HG02610 (cell line): ENCODE measurements around the gene FRMD3.
A peak's percentile ranks its signal among the peaks of the same experiment; 100 is the strongest.

Experiments used
- ATAC-seq: cut with Tn5 transposase; IDR thresholded peaks from one replicate; pipeline ENCODE4 v1.9.1; 2021; ENCODE audit warnings: mild to moderate bottlenecking, moderate library complexity; ENCODE audit not compliant: unreplicated experiment

FRMD3 gene

DNA sequence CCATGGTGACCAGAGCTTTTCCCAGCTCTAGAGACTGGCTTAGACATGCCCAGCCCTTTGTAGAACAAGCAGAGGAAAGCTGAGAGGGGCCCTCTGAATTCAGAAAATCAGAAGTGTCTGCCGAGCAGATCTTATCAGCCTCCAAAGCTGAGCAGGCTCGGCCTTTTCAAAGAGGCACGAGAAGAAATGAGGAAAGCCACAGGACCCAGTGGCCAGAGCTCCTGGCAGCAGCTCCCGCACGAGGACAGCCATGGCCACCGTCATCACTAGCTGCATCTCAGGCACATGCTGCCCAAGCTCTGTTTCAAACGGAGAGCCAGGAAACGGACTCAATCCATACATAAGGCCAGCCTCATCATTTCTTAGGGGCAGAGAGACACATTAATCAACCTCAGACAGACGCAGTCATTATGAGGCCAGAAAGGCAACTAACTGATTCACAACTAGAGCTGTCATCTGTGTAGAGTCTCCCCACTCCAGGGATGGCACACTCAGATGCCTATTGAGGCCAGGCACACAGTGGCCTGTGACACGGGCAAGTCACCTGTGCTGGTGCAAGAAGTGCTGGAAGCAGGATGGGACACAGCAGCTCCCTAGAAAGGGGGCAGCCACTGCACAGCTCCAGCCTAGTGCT is 194.7 kb downstream of the FRMD3 start:
- no peak for ATAC-seq

DNA sequence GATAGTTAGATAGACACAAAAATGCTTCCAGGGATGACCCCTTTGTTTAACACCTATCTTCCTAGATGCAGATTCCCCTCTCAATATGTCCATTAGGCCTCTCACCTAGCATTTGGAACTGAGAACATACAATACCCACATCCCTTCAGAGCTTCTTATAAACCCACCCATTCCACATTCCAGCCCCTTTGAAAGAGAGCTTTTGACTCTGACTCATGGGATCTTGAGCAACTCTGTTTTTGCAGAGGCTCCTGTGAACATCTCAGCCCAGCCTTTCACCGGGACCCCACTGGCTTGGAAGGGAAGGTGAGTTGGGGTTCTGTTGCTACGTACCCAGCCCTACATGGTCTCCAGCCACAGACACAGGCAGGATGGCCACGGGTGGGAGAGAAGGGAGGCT is 195.5 kb downstream of the FRMD3 start:
- ATAC-seq, result no peak

DNA sequence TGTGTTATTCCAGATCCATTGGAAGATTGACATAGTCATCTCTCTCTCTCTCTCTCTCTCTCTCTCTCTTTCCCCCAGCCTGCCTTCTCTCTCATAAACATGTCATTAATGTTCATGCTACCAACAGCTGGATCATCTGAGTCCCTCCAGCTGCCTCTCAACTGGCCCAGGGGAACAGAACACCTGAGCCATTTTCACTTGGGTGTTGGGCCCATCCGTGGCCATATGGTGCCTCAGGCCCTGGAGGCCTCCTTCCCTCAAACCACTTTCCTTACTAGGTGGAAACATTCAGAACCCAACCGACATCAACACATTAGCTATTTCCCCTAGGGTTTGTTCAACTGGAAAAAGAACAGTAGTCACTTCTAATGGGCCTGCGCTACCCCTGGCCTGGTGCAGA is 196.2 kb downstream of the FRMD3 start:
- no peak for ATAC-seq

DNA sequence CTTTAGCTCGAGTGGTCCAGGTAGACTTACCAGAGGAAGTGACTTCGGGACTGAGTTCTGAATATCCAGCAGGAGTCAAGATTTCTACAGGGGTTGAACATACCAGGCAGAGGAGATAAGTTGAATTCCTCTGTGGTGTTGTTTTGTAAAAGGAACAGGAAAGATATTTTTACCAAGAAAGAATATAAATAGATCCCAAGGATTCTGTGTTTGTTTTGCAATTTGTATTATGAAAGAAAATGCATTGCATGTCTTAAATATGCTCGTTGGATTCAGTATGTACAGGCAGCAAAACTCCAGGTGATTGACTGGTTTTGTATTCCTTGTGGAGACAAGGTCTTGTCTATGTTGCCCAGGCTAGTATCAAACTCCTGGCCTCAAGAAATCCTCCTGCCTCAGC is 197.8 kb downstream of the FRMD3 start:
- ATAC-seq, result no peak

DNA sequence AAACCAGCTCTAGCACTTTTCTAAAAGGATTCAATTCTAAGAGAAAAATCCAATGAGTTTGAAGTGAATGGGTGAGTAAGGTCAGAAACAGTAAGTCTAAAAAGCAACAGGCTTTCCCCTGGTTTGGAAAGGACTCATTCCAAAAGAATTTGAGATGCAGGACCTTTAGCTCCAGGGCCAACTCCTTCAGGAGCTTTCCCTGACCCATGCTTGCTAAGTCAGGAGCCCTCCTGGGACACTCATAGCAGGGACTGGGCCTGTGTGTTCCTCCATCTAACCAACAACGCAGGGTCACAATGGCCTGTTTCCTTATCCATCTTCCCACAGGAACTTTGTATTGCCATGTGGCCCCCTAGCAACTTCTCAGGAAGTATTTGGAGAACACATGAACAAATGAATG is 198.8 kb downstream of the FRMD3 start:
- no peak for ATAC-seq

DNA sequence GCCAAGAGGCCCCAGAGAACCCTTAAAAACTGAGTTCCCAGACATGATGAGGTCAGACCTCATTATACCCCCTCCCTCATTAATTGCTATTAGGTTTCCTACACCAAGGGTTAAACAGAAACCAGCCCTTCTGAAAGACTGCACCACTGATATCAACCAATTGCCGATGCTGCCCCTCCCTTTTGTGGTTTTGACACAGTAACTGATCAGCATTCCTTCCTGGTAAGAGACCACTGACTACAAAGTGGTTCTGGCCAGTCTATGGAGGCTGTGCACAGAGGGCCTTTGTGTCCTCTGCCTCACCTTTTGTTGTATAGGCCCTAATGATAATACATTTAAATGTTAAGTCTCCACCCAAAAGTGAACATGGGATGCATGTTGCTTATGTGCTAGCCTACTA is 201.5 kb downstream of the FRMD3 start:
- ATAC-seq, result no peak

DNA sequence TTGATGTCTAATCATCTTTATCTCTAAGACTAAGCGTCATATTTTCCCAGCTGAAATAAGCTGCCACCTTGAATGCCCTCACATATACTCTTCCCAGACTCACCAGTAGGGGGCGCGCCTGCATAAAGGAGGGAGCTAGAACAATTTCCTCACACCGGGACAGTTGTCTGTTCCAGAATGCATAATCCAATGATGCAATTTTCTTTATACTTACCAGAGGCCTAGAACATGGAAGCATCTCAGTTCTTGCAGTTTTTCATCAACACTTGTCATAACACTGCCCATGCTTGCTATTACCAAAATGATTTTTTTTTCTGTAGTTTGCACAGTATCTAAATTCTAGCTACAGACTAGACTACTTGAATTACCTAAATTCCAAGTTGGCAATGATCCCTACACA is 203.9 kb downstream of the FRMD3 start:
- peak; percentile 69 for ATAC-seq

DNA sequence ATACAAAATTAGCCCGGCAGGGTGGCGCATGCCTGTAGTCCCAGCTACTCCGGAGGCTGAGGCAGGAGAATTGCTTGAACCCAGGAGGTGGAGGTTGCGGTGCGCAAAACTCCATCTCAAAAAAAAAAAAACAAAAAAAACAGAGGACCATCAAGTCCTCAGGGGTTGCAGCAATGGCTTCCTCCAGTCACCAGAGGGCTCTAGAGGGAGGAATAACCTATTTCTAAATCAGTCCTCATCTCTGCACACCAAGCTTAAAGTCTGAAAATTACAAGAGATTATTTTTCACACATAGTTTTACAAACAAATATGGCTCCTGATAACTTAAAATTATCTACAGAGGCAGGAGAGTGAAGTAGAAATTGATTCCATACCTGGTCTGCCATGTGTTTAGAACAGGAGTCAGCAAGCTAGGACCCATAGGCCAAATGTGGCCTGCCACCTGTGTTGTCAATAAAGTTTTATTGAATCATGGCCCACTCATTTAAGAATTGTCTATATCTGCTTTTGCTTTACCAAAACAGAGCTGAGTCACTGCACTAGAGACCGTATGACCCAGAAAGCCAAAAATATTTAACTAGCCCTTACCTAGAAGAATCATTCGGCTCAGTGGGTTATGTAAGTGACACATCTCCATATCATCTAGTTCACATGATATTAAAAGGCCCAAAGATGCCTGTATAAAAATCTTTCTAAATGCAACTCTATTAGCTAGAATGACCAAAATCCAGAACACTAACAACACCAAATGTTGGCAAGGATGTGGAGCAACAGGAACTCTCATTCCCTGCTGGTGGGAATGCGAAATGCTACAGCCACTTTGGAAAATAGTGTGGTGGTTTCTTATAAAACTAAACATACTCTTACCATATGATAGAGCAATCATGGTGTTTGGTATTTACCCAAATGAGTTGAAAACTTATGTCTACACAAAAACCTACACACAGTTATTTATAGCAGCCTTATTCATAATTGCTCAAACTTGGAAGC is 207.7 kb downstream of the FRMD3 start:
- no peak for ATAC-seq

DNA sequence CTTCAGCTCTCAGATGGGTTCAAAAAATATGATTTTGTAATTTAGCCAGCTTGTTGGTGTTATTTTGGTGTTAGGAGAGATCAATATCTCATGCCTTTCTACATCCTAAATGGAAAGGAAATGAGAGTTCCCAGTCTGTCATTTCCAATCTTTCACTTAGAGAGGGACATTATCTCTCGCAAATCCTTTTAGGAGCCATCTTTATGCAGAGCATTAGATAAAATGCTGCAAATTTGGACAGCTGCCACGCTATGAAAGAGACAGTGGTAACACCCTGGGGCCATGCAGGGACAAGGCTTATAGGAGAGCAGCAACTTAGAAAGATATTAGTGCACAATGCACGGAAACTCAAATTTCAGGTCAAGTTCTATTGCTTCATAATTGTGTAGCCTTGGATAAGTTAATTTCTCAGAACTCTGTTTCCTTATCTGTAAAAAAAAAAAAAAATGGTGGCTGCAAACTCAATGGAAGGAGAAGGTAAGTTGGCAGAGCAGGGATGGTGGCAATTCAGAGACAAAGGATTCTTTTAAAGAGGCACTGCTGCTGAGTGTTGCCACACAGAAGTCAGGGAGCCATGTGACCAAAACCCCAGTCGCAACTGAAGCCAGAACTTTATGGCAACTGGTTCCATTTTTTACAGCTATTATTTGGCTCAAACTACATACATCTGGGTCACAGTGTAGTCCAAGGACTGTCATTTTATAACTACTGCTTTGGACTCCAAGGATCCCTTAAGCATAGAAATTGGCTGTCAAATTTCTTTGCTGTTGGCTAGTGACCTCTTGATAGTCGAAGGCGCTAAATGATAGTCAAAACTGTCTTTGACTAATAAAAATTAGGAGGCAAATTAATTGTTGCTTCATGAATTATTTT is 210.2 kb downstream of the FRMD3 start:
- no peak for ATAC-seq

DNA sequence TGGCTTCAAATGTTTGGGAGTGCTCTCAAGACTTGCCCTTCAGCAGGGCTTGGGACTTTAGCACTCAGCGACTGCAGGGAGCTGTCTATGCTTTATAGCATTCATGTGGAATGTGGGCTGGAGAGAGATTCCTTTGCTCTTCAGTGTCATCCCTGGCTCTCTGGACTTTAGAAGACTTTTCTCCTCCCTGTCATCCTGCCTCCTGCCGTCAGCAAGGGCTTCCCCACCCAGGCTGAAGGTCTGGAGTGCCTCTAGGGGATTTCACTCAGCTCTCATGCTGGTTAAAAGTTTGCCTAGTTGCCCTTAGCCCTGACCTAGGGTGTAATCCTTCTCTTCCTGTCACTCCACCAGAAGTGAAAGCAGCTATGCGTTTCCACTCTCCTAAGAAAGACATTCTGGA is 210.9 kb downstream of the FRMD3 start:
- ATAC-seq, result no peak

DNA sequence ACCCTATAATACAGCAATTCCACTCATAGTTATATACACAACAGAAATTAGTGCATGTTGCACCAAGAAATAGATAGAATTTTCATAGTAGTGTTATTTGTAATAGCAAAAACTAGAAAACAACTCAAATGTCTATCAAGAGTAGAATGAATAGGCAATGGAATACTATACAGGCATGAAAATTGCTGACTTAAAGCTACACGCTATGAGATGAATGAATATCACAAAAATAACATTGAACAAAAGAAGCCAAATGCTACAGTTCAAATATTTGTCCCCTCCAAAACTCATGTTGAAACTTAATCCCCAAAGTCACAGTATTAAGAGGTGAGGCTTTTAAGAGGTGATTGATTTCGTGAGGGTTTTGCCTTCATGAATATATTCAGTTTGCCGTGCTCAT is 215.1 kb downstream of the FRMD3 start:
- ATAC-seq, result no peak

DNA sequence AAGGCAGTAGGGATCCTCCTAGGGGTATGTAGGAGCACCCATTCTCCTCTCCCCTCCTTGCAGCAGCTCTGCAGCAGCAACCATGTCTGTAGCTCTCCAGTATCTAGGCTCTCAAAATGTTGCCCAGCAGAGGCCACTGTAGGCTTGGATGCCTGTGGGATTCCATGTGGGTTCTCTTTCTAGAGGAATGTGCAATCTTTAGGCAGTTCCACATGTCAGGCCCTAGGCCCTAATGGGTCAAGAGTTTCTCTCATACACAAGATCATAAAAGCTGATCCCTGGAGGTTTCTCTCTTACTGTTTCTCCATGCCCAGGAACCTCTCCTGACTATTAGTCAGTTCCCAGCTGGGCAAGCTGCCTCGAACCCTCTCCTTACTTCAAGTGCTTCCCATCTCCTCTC is 215.8 kb downstream of the FRMD3 start:
- no peak for ATAC-seq

DNA sequence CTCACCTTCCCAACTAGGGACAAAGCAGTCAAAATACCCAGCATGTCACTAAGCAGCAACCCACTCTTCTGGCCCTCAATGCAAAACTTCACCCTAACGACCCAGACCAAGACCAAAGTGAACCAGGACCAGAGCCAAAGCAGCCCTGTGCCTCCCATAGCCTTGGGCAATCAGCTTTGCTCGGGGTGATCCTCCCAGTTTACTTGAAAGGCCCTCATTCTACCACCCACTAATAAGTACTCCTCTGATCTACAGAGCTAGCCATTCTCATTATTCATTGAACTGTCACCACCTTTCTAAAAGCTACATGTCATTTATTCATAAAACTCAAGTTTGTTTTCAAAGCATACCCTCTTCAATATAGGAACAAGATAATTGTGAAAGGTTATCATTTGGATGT is 221.0 kb downstream of the FRMD3 start:
- no peak for ATAC-seq

DNA sequence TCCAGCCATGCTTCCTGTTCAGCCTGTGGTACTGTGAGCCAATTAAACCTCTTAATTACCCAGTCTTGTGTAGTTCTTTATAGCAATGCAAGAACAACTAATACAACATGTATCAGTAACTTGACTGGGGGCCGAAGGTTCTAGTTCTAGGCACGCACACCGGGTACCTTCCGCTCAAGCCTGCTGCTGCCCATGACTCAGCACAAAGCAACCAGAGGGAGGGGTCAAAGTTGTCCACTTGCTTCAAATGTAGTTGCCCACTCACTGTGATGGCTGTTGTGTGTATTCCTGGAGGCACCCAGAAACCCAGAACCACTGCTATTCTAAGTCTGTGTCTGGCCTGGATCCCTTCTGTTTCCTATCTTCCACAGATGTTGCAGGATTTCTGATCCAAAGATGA is 222.6 kb downstream of the FRMD3 start:
- ATAC-seq, result no peak

DNA sequence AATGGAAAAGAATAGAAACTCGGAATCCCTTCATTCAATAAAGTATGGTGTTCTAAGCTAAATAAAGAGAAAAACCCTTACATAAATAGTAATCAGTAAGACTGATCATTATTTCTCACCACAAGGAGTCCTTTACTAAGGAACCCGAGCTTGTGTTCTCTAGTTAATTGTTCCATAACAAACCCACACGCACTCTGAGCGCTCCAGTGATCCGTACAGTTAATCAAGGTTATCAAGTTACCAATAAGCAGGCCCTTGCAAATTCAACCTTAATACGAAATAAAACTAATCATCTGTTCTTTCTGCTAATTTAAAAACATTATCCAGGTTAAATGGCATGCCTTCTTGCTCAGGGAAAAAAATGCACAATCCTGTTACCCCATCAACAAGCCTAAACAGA is 224.4 kb downstream of the FRMD3 start:
- ATAC-seq, result no peak

DNA sequence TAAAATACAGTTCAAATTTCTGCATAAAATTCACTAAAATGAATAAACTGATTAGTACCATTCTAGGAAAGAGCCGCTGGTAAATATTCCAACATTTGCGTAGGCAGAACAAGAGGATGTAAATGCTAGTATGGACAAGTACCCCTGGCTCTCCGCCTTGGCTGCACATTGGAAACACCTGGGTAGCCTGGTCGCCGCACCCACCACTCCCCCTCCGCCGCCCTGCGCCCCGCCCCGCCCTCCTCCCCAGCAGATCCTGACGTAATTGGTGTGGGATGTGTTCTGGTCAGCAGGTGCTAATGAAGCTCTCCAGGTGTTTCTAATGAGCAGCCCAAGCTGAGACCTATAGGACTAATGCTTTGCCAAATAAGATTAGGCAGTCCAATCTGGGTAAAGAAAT is 225.7 kb downstream of the FRMD3 start:
- ATAC-seq, result no peak

DNA sequence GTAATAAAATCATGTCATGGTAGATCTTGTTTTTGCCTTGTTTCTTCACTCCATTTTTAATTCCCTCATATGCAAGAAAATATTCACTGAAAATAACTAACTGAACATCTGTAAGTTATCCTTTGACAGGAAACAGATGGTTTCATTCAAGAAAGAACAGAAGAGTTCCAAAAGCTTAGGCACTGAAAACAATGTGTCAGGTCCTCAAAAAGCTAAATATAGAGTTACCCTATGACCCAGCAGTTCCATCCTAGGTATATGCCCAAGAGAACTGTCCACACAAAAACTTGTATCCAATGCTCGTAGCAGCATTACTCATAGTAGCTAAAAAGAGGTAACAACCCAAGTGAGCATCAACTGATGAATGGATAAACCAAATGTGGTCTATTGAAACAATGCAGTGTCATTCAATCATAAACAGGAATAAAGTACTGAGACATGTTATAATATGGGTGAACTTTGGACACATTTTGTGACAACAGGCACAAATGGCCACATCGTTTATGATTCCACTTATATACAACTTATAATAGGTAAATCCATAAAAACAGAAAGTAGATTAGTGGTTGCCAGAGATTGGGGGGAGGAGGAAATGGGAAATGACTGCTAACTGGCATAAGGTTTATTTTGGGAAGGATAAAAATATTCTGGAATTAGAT is 231.0 kb downstream of the FRMD3 start:
- ATAC-seq, result no peak

DNA sequence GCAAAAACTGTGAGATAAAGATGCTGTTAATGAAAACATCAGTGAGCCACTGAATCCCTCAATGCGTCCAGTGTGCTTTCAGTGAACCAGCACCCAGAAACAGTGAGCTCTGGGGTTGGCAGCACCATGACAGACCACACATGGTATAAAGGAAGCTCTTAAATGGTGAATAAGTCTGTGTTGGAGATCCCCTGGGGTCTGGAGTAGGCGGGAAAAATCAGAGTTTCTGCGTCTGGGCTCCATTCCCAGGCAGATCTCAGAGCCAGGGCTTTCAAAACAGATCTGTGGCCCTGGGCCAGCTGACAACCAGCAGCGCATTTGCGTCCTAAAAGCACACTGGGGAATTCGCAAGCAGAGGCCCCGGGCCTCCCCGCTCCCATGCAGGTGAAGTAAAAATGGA is 233.5 kb downstream of the FRMD3 start:
- ATAC-seq, result no peak

DNA sequence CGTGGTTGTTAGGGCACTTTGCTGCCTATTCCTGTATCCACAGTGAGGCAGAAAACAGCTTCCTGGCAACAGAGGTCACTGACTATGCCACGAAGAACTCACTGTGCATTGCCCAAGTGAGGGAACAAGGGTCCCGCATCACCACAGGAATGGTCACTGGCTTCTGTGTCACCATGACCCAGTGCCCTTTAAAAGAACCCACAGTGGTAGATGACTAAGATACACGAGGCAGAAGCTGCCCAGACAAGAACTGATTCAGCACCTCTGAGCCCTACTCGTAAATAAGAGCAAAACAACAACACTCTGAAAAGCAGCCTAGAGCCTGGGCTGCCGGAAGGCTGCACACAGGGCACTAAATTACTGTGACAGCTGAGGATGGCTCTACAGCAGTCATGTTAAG is 238.6 kb downstream of the FRMD3 start:
- ATAC-seq, result peak; percentile 53

DNA sequence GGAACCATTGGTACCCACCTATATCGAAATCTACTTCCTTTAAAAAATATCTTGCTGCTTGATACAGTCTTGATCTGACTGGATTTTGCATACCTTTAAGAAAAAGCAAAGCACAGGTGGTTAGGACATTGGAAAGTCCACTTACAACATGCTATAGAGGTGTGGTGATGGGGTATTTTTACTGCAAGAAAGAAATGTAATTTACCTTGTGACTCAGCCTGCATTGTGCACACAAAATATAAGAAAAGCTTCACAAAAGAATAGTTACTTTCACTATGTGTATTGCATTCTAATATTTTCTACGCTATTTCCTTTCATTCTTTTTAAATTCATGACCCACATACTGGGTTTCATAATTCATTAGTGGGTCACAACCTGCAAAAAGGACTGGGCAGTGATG is 239.1 kb downstream of the FRMD3 start:
- ATAC-seq, result peak; percentile 59

DNA sequence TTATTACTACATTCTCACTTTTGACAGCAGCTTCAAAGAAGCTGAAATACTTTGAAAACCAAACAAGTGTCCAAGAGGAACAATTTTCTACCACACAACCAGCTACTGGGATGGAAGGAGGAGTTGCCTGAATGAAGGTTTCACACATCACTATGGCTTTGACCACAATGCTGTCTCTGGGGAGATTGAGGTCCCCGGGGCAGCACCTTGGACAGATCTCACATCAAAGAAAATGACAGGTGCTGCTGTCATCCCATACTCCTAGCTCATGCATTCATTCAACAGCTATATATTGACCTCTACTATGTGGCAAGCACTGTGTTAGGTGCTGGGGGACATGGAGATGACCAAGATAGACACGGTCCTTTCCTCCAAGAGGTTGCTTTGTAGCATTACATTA is 242.1 kb downstream of the FRMD3 start:
- peak; percentile 53 for ATAC-seq
